GM23338 (cell line): ENCODE results near the gene EFNB3. TPM values are rescaled to one million over a fixed set of nuclear protein-coding genes. Genes with fewer than 3 reads are reported as not detected.

Experiments
- ATAC-seq: fragments of 200-7000 bp; cut with Tn5 transposase; 3 replicates; pipeline ENCODE4 v1.9.1; 2020
- DNase-seq: peaks from one replicate; pipeline ENCODE4 v3.0.0-alpha.2; 2015; ENCODE audit warnings: low spot score
- H2AFZ ChIP-seq: fragments of 200-600 bp; sonication (generic); 2 replicates; pipeline ENCODE4 v1.8.0; 2016; ENCODE audit warnings: antibody characterized with exemption, mild to moderate bottlenecking, moderate library complexity
- H3F3A ChIP-seq: fragments of 200-600 bp; sonication (generic); replicated peaks from 2 replicates; pipeline ENCODE4 v1.8.0; 2017; ENCODE audit warnings: antibody characterized with exemption, mixed run types, low read depth
- H3K27ac ChIP-seq: fragments of 200-600 bp; sonication (generic); 2 replicates; pipeline ENCODE4 v1.6.1; 2016; ENCODE audit warnings: low read depth
- H3K27me3 ChIP-seq: fragments of 200-600 bp; sonication (generic); 2 replicates; pipeline ENCODE4 v1.8.0; 2016; ENCODE audit warnings: mild to moderate bottlenecking, mixed run types, moderate library complexity; ENCODE audit not compliant: insufficient read depth
- H3K36me3 ChIP-seq: fragments of 200-600 bp; sonication (generic); 2 replicates; pipeline ENCODE4 v1.8.0; 2016; ENCODE audit warnings: mild to moderate bottlenecking; ENCODE audit not compliant: insufficient read depth
- H3K4me1 ChIP-seq: fragments of 200-600 bp; sonication (generic); 2 replicates; pipeline ENCODE4 v1.8.0; 2016; ENCODE audit warnings: mild to moderate bottlenecking, moderate library complexity; ENCODE audit not compliant: insufficient read depth
- H3K4me2 ChIP-seq: fragments of 200-600 bp; sonication (generic); 2 replicates; pipeline ENCODE4 v1.7.1; 2017; ENCODE audit warnings: mixed run types
- H3K4me3 ChIP-seq: fragments of 200-600 bp; sonication (generic); 2 replicates; pipeline ENCODE4 v1.6.1; 2016; ENCODE audit warnings: mixed run types
- H3K79me2 ChIP-seq: fragments of 200-600 bp; sonication (generic); replicated peaks from 2 replicates; pipeline ENCODE4 v1.8.0; 2017; ENCODE audit warnings: mild to moderate bottlenecking; ENCODE audit not compliant: insufficient read depth
- H3K9me2 ChIP-seq: fragments of 200-600 bp; sonication (generic); 2 replicates; pipeline ENCODE4 v1.8.0; 2017; ENCODE audit not compliant: insufficient read depth
- H4K20me1 ChIP-seq: fragments of 200-600 bp; sonication (generic); replicated peaks from 2 replicates; pipeline ENCODE4 v1.8.0; 2017; ENCODE audit warnings: mild to moderate bottlenecking; ENCODE audit not compliant: insufficient read depth
- H3K27ac Mint-ChIP-seq: 2 replicates; pipeline ENCODE4 v1.8.0; 2020; ENCODE audit warnings: inconsistent platforms, mild to moderate bottlenecking, moderate library complexity, mixed read lengths
- H3K27me3 Mint-ChIP-seq: 3 replicates; pipeline ENCODE4 v1.8.0; 2022; ENCODE audit warnings: low read depth, mild to moderate bottlenecking, moderate library complexity, mixed read lengths, inconsistent platforms; ENCODE audit not compliant: insufficient read depth, poor library complexity
- H3K36me3 Mint-ChIP-seq: 3 replicates; pipeline ENCODE4 v1.8.0; 2021; ENCODE audit warnings: low read depth, mild to moderate bottlenecking, inconsistent platforms, moderate library complexity, mixed read lengths
- H3K4me1 Mint-ChIP-seq: 3 replicates; pipeline ENCODE4 v1.8.0; 2020; ENCODE audit warnings: mild to moderate bottlenecking, inconsistent platforms, mixed read lengths
- H3K4me3 Mint-ChIP-seq: 3 replicates; pipeline ENCODE4 v1.8.0; 2021; ENCODE audit warnings: moderate library complexity, mild to moderate bottlenecking, inconsistent platforms, mixed read lengths
- H3K9me3 Mint-ChIP-seq: 3 replicates; pipeline ENCODE4 v1.8.0; 2020; ENCODE audit warnings: moderate library complexity, mild to moderate bottlenecking, inconsistent platforms, mixed read lengths
- CREB1 ChIP-seq: fragments of 250-450 bp; sonication (Bioruptor Pico); IDR thresholded peaks from 2 replicates; pipeline ENCODE4 v1.5.0; 2020; ENCODE audit warnings: low read depth, mild to moderate bottlenecking, moderate library complexity
- EZH2 ChIP-seq: fragments of 200-600 bp; sonication (generic); IDR thresholded peaks from one replicate; pipeline ENCODE4 v1.8.0; 2017; ENCODE audit warnings: antibody characterized with exemption, mild to moderate bottlenecking, low read depth; ENCODE audit not compliant: unreplicated experiment
- EZH2phosphoT487 ChIP-seq: fragments of 200-600 bp; sonication (generic); IDR thresholded peaks from one replicate; pipeline ENCODE4 v1.8.1; 2018; ENCODE audit warnings: antibody characterized with exemption; ENCODE audit not compliant: unreplicated experiment
- JUNB ChIP-seq: IDR thresholded peaks from one replicate; pipeline ENCODE4 v1.6.1; 2016; ENCODE audit warnings: antibody characterized with exemption; ENCODE audit not compliant: unreplicated experiment
- NANOG ChIP-seq: IDR thresholded peaks from 2 replicates; pipeline ENCODE4 v1.6.1; 2016; ENCODE audit warnings: antibody characterized with exemption, borderline replicate concordance
- POLR2AphosphoS5 ChIP-seq: IDR thresholded peaks from 2 replicates; pipeline ENCODE4 v1.6.1; 2016; ENCODE audit warnings: antibody characterized with exemption, low read depth
- STAT1 ChIP-seq: IDR thresholded peaks from one replicate; pipeline ENCODE4 v1.6.1; 2016; ENCODE audit warnings: antibody characterized with exemption; ENCODE audit not compliant: unreplicated experiment
- ZNF114 ChIP-seq: fragments of 250-450 bp; sonication (Bioruptor Pico); IDR thresholded peaks from 2 replicates; pipeline ENCODE4 v1.5.0; 2020; ENCODE audit warnings: mild to moderate bottlenecking, moderate library complexity
- ZNF331 ChIP-seq: fragments of 250-450 bp; sonication (Bioruptor Pico); IDR thresholded peaks from 2 replicates; pipeline ENCODE4 v1.5.0; 2020; ENCODE audit warnings: low read depth, mild to moderate bottlenecking, moderate library complexity
- polyA plus RNA-seq: library from polyadenylated mRNA; unstranded; fragments of >200 nt; fragmentation: Nextera tagmentation; extraction: Ambion mirVana; gene quantifications from 2 replicates; pipeline ENCODE4 v1.2.1, GENCODE V29; 2016
- total RNA-seq: library from RNA; depleted of rRNA; stranded (reverse); fragments of >200 nt; shearing (Covaris generic); gene quantifications from 2 replicates; pipeline ENCODE4 v1.2.3, GENCODE V29; 2014
- TF ChIP-seq, protein P1 (sequence below): fragments of 250-450 bp; sonication (Bioruptor Pico); IDR thresholded peaks from 2 replicates; pipeline ENCODE4 v1.5.0; 2020; ENCODE audit warnings: mild to moderate bottlenecking, moderate library complexity
- TF ChIP-seq, protein P2 (sequence below): IDR thresholded peaks from one replicate; pipeline ENCODE4 v1.6.1; 2018; ENCODE audit warnings: antibody characterized with exemption; ENCODE audit not compliant: unreplicated experiment
- TF ChIP-seq, protein P3 (sequence below): IDR thresholded peaks from 2 replicates; pipeline ENCODE4 v1.6.1; 2016; ENCODE audit warnings: antibody characterized with exemption
- TF ChIP-seq, protein P4 (sequence below), 2 experiments: fragments of 200-600 bp in 1 of 2; sonication (generic) in 1 of 2; conservative IDR thresholded peaks; 2 replicates each; pipeline versions ENCODE4 v1.5.1 to v1.6.1; 2016 to 2017; ENCODE audit warnings: antibody characterized with exemption in 2 of 2, low read depth in 2 of 2, mild to moderate bottlenecking in 2 of 2, moderate library complexity in 1 of 2

EFNB3 gene
- total and polyA plus RNA-seq, 2 experiments from 2014 or later = 4.2 to 11.5 TPM

DNA sequence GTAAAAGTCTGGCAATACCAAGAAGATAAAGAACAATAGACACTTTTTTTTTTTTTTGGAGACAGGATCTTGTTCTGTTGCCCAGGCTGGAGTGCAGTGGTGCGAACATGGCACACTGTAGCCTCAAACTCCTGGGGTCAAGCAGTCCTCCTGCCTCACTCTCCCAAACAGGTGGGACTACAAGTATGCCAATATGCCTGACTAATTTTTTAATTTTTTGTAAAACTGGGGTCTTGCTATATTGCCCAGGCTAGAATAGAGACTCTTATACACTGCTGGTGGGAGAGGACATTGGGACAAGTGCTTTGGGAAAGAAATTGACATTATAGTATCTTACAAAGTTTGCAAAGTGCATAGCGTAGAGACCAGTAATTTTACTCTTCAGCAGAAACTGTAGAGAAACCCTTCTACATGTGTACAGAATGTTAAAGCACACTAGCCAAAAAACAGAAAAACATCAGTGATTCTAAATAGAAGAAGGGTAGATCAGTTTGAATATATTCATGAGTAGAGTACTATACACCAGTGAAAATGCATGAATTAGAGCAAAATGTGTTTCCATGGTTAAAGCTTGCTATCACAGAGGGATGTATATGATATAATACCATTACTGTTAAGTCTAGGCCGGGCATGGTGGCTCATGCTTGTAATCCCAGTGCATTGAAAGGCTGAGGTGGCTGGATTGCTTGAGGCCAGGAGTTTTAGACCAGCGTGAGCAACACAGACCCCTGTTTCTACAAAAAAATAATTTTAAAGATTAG is 7.0 kb upstream of the EFNB3 start:
- Histone ChIP-seq H3K4me2 (no peak overlapping the region), H3K79me2 (no peaks in the 10 kb centered on the region), H2AFZ (no peak overlapping the region), H3K36me3 (no peaks in the 10 kb centered on the region), H3F3A (no peaks in the 10 kb centered on the region), H3K27me3 (no peaks in the 10 kb centered on the region), H3K4me1 (peaks cover 2% of the 10 kb centered on the region), H3K9me2 (no peaks in the 10 kb centered on the region), H4K20me1 (no peaks in the 10 kb centered on the region; the same call in 1 of the 2 replicates), H3K27ac (no peak overlapping the region), H3K4me3 (no peak overlapping the region)
- Mint-ChIP-seq H3K36me3 (peaks cover 28% of the 10 kb centered on the region), H3K27ac (no peak overlapping the region), H3K9me3 (no peaks in the 10 kb centered on the region; the same call in 2 of the 3 replicates), H3K27me3 (peaks cover 12% of the 10 kb centered on the region), H3K4me3 (no peak overlapping the region), H3K4me1 (no peaks in the 10 kb centered on the region; the same call in 2 of the 3 replicates)
- ATAC-seq (no peak), DNase-seq (no peak)
- no peak for TF ChIP-seq ZNF114 (CRISPR knock-in tag)
- TF ChIP-seq POLR2AphosphoS5 = no peak
- TF ChIP-seq ZNF331 (CRISPR knock-in tag) = no peak
- TF ChIP-seq EZH2phosphoT487 = no peak
- TF ChIP-seq, protein P1, sequence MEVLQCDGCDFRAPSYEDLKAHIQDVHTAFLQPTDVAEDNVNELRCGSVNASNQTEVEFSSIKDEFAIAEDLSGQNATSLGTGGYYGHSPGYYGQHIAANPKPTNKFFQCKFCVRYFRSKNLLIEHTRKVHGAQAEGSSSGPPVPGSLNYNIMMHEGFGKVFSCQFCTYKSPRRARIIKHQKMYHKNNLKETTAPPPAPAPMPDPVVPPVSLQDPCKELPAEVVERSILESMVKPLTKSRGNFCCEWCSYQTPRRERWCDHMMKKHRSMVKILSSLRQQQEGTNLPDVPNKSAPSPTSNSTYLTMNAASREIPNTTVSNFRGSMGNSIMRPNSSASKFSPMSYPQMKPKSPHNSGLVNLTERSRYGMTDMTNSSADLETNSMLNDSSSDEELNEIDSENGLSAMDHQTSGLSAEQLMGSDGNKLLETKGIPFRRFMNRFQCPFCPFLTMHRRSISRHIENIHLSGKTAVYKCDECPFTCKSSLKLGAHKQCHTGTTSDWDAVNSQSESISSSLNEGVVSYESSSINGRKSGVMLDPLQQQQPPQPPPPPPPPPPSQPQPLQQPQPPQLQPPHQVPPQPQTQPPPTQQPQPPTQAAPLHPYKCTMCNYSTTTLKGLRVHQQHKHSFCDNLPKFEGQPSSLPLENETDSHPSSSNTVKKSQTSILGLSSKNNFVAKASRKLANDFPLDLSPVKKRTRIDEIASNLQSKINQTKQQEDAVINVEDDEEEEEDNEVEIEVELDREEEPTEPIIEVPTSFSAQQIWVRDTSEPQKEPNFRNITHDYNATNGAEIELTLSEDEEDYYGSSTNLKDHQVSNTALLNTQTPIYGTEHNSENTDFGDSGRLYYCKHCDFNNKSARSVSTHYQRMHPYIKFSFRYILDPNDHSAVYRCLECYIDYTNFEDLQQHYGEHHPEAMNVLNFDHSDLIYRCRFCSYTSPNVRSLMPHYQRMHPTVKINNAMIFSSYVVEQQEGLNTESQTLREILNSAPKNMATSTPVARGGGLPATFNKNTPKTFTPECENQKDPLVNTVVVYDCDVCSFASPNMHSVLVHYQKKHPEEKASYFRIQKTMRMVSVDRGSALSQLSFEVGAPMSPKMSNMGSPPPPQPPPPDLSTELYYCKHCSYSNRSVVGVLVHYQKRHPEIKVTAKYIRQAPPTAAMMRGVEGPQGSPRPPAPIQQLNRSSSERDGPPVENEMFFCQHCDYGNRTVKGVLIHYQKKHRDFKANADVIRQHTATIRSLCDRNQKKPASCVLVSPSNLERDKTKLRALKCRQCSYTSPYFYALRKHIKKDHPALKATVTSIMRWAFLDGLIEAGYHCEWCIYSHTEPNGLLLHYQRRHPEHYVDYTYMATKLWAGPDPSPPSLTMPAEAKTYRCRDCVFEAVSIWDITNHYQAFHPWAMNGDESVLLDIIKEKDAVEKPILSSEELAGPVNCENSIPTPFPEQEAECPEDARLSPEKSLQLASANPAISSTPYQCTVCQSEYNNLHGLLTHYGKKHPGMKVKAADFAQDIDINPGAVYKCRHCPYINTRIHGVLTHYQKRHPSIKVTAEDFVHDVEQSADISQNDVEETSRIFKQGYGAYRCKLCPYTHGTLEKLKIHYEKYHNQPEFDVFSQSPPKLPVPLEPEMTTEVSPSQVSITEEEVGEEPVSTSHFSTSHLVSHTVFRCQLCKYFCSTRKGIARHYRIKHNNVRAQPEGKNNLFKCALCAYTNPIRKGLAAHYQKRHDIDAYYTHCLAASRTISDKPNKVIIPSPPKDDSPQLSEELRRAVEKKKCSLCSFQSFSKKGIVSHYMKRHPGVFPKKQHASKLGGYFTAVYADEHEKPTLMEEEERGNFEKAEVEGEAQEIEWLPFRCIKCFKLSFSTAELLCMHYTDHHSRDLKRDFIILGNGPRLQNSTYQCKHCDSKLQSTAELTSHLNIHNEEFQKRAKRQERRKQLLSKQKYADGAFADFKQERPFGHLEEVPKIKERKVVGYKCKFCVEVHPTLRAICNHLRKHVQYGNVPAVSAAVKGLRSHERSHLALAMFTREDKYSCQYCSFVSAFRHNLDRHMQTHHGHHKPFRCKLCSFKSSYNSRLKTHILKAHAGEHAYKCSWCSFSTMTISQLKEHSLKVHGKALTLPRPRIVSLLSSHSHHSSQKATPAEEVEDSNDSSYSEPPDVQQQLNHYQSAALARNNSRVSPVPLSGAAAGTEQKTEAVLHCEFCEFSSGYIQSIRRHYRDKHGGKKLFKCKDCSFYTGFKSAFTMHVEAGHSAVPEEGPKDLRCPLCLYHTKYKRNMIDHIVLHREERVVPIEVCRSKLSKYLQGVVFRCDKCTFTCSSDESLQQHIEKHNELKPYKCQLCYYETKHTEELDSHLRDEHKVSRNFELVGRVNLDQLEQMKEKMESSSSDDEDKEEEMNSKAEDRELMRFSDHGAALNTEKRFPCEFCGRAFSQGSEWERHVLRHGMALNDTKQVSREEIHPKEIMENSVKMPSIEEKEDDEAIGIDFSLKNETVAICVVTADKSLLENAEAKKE (CRISPR knock-in tag) = no peak
- no peak for TF ChIP-seq EZH2
- TF ChIP-seq, protein P2, sequence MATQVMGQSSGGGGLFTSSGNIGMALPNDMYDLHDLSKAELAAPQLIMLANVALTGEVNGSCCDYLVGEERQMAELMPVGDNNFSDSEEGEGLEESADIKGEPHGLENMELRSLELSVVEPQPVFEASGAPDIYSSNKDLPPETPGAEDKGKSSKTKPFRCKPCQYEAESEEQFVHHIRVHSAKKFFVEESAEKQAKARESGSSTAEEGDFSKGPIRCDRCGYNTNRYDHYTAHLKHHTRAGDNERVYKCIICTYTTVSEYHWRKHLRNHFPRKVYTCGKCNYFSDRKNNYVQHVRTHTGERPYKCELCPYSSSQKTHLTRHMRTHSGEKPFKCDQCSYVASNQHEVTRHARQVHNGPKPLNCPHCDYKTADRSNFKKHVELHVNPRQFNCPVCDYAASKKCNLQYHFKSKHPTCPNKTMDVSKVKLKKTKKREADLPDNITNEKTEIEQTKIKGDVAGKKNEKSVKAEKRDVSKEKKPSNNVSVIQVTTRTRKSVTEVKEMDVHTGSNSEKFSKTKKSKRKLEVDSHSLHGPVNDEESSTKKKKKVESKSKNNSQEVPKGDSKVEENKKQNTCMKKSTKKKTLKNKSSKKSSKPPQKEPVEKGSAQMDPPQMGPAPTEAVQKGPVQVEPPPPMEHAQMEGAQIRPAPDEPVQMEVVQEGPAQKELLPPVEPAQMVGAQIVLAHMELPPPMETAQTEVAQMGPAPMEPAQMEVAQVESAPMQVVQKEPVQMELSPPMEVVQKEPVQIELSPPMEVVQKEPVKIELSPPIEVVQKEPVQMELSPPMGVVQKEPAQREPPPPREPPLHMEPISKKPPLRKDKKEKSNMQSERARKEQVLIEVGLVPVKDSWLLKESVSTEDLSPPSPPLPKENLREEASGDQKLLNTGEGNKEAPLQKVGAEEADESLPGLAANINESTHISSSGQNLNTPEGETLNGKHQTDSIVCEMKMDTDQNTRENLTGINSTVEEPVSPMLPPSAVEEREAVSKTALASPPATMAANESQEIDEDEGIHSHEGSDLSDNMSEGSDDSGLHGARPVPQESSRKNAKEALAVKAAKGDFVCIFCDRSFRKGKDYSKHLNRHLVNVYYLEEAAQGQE = no peak
- no peak for TF ChIP-seq JUNB
- no peak for TF ChIP-seq STAT1
- TF ChIP-seq, protein P3, sequence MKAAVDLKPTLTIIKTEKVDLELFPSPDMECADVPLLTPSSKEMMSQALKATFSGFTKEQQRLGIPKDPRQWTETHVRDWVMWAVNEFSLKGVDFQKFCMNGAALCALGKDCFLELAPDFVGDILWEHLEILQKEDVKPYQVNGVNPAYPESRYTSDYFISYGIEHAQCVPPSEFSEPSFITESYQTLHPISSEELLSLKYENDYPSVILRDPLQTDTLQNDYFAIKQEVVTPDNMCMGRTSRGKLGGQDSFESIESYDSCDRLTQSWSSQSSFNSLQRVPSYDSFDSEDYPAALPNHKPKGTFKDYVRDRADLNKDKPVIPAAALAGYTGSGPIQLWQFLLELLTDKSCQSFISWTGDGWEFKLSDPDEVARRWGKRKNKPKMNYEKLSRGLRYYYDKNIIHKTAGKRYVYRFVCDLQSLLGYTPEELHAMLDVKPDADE = no peak
- no peak for TF ChIP-seq NANOG
- no peak for TF ChIP-seq CREB1 (CRISPR knock-in tag)
- TF ChIP-seq, protein P4, sequence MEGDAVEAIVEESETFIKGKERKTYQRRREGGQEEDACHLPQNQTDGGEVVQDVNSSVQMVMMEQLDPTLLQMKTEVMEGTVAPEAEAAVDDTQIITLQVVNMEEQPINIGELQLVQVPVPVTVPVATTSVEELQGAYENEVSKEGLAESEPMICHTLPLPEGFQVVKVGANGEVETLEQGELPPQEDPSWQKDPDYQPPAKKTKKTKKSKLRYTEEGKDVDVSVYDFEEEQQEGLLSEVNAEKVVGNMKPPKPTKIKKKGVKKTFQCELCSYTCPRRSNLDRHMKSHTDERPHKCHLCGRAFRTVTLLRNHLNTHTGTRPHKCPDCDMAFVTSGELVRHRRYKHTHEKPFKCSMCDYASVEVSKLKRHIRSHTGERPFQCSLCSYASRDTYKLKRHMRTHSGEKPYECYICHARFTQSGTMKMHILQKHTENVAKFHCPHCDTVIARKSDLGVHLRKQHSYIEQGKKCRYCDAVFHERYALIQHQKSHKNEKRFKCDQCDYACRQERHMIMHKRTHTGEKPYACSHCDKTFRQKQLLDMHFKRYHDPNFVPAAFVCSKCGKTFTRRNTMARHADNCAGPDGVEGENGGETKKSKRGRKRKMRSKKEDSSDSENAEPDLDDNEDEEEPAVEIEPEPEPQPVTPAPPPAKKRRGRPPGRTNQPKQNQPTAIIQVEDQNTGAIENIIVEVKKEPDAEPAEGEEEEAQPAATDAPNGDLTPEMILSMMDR (conservative IDR thresholded peaks at IDR 0.05; ENCODE audit: low read depth in 2 of 2) = no peak
